T-helper 1 cell treated with Interleukin-12 subunit alpha and Interleukin-12 subunit beta and Interleukin-4 antibody, amounts not matched to agents 30 ng/mL and 1 ng/mL, for 36 hours (primary cell): Measurements from ENCODE around the gene MET. TPM values are rescaled to one million over a fixed set of nuclear protein-coding genes. Genes with fewer than 3 reads are reported as not detected.
"Not testable (repeated sequence)": the region's sequence is repeated elsewhere in the genome, so short reads cannot be mapped to it uniquely, and the experiment has no call there.

Experiments used
- intact Hi-C: fragments of 100-400 bp; cut with micrococcal nuclease; formaldehyde crosslinking; loops from one replicate; pipeline ENCODE4 v1.15.1; 2024
- total RNA-seq: library from RNA; stranded (reverse); gene quantifications from 2 replicates; pipeline ENCODE4 v1.2.3, GENCODE V29; 2022

Gene MET
- total RNA-seq, 1 donor from 2014 or later = 0.71 TPM

DNA sequence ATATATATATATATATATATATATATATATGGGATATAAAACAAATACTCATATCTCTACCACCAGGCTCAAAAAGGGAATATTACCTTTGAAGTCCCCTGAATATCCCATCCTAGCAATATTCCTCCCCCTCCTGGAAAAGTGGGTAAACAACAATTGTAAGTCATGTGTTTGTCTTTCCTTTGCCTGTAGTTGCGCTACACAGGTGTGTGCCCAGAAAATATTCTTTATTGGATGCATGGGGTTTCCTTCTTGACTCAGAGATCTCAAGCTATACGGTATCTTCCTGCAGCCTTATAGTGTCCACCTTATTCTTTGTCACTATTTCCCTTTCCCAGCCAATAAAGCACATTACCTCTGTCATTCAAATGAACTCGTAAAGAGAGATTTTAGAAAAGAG, 54.2 kb downstream of the MET start:
- intact Hi-C loops = no loop called here

- intact Hi-C loops = no loop called here
Measured at GRCh38 chr7:116726713-116727431, 54.9 kb downstream of the MET start.

DNA sequence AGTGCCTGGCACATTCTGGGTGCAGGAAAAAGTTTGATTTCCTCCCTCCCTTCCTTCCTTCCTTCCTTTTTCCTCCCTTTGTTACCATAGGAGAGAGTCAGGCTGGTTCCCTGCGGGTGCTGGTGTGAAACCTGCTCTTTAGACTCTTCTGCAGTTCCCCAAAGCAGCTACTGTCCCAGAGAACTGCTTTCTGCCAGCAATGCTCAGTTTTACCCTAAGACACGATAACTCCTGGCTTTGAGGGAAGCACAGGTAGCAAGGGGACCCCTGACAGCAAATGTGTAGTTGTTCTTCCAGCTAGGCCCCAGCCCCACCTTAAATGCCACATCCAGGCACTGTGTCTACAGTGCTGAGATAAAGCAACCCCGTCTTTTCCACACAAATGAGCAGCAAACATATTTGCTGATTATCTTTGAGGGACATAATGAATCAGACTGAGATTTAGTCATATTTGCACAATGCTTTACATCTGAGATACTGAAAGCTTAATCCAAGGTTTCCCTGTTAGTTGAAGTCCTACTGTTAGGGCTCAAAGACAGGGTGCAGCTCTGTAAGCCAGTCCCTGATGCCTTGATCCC, 55.5 kb downstream of the MET start:
- intact Hi-C loops = no loop called here

- intact Hi-C loops = no loop called here
Measured at GRCh38 chr7:116728413-116728812, 56.4 kb downstream of the MET start.

- intact Hi-C loops = no loop called here
Measured at GRCh38 chr7:116730097-116731022, 58.4 kb downstream of the MET start.

GRCh38 chr7:116731023-116731395, 59.0 kb downstream of the MET start:
- intact Hi-C loops = no loop called here

DNA sequence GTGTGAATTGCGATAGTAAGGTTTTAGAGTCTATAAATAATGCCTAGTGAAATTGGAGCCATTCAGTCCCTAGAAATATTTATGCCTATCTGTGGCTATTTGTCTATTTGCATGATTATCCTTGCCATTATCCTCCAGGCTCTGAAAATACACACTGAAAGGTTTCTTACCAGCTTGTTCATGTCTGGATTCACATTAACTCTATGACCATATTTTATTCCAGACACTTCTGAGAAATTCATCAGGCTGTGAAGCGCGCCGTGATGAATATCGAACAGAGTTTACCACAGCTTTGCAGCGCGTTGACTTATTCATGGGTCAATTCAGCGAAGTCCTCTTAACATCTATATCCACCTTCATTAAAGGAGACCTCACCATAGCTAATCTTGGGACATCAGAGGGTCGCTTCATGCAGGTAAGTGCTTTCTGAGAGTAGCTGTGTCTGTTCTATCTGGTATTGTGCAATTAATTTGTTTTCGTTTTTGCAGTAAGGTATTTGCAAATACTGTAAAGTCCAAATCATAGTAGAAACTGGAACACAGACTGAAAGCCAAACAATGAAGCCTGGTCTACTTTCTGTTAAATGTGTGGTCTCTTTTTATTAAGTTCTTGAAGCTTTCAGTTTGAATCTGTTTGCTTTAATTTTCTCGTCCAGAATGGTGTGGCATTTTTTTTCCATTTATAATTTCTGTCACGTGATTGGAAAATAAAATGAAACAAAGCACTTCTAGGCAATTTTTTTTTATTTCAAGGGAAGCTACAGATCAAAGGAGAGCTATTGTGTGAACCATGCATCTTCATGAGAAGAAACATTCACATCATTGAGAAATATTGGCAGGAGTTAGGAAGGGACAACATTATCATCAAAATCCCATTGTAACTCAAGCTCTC, 59.7 kb downstream of the MET start:
- intact Hi-C loops = no loop called here

DNA sequence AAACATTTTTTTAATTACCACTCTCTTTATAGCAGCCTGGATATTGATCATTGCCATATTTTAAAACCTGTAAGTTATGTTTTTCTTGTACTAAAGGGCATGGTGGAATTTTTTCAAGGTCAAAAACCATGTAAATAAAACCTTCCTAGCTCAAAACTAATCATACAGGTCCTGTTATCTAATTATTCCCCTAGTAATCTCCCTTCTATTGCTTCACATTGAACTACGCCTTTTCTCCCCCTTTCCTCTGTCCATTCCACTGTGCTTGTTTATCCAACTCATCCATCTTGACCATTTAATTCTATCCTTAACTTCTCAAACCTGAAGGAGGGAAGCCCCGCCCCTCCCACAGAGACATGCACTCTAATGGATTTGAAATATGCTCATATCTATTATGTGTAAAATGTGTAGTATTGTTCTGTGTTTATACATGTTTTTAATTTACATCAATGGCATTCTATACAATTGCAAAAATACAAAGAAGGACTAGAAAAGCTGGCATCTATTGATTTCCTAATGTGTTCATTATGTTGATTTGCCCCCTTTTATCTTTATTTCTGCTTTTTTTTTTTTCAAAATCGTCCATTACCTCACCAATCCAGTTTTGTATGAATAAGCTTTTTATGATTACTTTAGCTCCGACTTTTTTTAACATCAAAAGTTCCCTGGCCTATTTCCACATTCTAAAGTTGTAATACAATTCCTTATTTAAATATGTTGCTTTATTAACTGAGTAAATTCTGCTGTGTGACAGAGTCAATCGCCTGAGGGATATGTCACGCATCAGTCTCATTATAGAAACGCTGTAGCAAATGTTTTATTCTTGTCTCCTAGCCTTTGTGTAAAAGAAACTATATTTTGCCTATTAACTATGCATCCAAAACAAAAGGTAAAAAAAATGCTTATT, 61.0 kb downstream of the MET start:
- intact Hi-C loops = no loop called here

DNA sequence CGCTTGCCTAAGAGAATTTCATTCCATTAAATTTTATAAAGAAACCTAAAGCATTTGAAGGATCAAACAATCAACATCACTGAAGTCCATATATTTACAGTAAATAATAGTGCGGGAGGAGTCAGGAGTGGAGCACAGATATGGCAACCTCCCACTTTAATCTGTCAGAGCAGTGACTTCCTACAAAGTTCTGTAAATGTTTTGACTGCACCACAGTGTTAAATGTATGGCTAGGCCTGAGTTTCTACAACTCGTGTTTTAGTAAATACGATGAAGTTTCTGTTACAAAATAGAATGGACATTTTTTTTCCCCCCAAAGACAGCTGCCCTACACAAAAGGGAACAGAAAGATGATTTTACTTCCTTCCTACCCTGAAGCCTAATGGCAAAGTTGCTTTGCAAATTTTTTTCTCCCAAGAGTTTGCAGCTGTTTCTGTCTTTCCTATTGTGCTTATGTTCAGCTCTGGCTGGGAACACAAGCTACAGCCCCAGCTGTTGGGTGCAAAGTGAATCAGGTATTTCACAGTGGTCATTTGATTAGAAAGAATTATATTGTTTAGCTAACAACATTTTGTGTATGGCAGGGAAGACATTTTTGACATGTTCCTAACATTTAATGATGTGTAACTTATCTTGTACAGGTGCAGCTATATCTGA, 62.1 kb downstream of the MET start:
- intact Hi-C loops = no loop called here

- intact Hi-C loops = no loop called here
Measured at GRCh38 chr7:116734710-116735109, 62.7 kb downstream of the MET start.

GRCh38 chr7:116736927-116737715, 65.1 kb downstream of the MET start:
- intact Hi-C loops = no loop called here

DNA sequence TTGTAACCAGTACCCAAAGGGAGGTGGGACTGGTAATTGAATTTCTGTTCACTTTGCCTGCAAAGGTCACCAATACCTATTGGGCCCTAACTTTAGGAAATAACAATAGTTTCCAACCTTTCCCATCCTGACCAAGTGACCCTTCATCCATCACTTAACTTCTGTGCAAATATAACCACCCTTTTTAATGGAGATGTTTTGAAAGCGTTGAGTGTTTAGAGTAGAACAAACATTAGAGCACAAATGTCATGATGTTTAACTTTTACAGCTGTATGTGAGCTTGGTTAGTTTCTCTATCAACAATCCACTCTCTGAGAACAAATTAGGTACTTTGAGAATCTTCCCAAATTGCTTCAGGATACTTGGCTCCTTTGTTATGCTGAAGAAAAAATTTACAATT, 66.4 kb downstream of the MET start:
- intact Hi-C loops = no loop called here

GRCh38 chr7:116739307-116739706, 67.3 kb downstream of the MET start:
- intact Hi-C loops = no loop called here

GRCh38 chr7:116740231-116740630, 68.2 kb downstream of the MET start:
- intact Hi-C loops = no loop called here

DNA sequence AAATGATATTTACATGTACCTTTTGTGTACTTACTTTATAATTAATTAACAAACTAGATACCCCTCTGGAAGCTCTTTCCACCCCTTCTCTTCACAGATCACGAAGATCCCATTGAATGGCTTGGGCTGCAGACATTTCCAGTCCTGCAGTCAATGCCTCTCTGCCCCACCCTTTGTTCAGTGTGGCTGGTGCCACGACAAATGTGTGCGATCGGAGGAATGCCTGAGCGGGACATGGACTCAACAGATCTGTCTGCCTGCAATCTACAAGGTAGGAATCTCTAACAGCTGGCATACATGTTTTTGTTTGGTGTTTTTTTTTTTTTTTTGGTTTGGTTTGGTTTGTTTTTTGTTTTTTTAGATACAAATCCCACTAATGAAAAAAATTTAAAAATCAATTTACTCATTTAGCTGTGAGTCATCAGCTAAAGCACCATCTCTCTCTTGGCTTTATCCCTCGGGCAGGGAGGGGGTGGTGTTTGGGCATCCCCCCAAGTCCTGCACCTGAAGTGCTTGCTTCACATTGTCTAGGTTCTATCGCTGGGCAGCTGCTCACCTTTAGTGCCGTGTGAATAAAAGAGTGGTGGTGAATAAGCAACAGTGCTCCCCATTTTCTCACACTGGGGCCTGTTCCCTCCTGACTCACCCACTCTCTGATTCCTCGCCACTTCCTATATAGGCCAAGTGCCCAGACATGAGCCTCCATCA, 68.9 kb downstream of the MET start:
- intact Hi-C loops = no loop called here

DNA sequence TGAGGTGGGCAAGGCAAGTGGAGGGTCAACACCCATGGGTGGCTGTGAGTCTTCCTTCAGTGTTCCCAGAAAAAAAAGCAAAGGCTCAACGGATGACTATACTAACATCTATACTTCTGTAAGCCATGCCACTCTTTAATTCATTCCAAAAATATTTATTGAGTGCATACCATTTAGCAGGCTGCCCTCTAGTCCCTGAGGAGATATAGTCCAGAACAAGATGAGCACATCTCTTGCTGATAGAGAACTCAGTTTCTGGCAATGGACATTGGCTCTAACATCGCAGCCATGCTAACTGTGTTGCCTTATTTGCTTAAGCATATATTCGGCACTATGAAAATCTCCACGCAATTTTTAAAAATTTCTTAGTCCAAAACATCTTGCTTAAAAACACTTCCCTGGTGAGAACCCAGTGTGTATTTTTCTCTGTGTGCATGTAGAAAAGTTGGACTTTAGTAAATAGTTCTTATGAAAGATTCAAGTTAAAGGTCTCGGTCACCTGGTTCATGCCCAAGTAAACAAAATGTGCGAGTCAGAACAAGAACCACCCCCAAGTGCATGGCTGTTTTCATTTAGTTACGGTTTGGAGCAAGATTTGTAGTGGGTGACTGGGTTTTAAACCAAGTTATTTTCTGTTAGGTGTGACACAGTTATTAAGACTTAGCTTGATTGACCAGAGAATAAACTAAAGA, 69.8 kb downstream of the MET start:
- intact Hi-C loops = no loop called here

- intact Hi-C loops = no loop called here
Measured at GRCh38 chr7:116742641-116743040, 70.6 kb downstream of the MET start.

- intact Hi-C loops = not testable (repeated sequence)
Measured at GRCh38 chr7:116743835-116744234, 71.8 kb downstream of the MET start.
